Measurements from ENCODE around the gene SC5D. TPM values are rescaled to one million over a fixed set of nuclear protein-coding genes. Genes with fewer than 3 reads are reported as not detected.

Gene SC5D, protein sequence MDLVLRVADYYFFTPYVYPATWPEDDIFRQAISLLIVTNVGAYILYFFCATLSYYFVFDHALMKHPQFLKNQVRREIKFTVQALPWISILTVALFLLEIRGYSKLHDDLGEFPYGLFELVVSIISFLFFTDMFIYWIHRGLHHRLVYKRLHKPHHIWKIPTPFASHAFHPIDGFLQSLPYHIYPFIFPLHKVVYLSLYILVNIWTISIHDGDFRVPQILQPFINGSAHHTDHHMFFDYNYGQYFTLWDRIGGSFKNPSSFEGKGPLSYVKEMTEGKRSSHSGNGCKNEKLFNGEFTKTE
- total RNA-seq: 18.8 and 35.2 TPM in 2 replicates

DNA sequence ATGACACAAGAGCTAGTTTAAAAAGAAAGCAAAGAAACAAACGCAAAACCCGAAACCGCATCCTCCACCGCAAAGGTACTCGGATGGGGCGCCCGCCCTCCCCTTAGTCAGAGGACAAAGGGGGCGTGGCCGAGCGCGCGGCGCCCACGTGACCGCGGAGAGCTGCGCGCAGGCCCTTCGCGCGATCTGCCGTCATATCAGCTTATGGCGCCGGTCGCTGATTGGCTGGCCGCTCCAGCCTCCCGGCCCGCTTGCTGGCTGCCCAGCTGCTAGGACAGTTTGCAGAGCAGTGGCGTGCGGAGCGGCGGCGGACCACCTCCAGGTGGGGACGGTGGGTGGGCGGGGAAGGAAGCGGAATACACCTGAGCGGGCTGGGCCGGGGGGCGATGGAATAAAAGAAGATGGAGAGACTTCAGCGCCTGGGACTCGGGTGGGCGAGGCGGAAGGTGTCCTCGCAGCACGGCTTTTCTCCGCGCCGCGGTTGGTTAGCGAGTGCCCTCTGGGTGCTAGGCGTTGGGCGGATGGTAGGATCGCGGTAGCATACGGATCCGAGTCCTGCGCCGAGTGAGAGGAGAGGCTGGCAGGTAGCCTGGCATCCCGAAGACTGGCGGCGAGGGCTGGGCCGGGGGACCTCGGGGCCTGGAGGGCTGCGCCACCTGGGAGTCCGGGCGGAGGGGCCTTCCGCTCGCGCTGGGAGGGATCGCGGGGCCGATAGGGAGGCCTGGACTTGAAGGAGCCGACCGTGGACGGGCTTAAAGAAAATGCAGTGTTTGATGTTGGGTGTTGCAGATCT, at the start of gene SC5D:
Gene SC5D, plus strand, starts transcription at position 277 of the 793 bp plus-strand sequence. CDS start 10,605 bp downstream, outside the sequence.

Other genes starting within 250 kb of the SC5D start
- gene TECTA, start 191.5 kb upstream of the SC5D start, total RNA-seq: 0.33 and 0.79 TPM in 2 replicates
- gene SORL1, start 159.5 kb downstream of the SC5D start, total RNA-seq: not detected in 2 replicates